HG03439 (cell line): ENCODE results near the gene LRRK1.
"Not testable (repeated sequence)": the region's sequence is repeated elsewhere in the genome, so short reads cannot be mapped to it uniquely, and the experiment has no call there.

Source experiments
- ATAC-seq: cut with Tn5 transposase; IDR thresholded peaks from one replicate; pipeline ENCODE4 v1.9.1; 2021; ENCODE audit warnings: mild to moderate bottlenecking, moderate library complexity; ENCODE audit not compliant: unreplicated experiment

The LRRK1 gene

GRCh38 chr15:101066501-101067408, 147.6 kb downstream of the LRRK1 start:
- ATAC-seq, result no peak

GRCh38 chr15:101067660-101068522, 148.7 kb downstream of the LRRK1 start:
- no peak for ATAC-seq

- no peak for ATAC-seq
Observed at GRCh38 chr15:101068523-101068960, 149.4 kb downstream of the LRRK1 start.

GRCh38 chr15:101068961-101069653, 149.9 kb downstream of the LRRK1 start:
- ATAC-seq, result no peak

GRCh38 chr15:101069654-101069973, 150.5 kb downstream of the LRRK1 start:
- no peak for ATAC-seq

- no peak for ATAC-seq
Observed at GRCh38 chr15:101070024-101070423, 150.9 kb downstream of the LRRK1 start.

- no peak for ATAC-seq
Observed at GRCh38 chr15:101070502-101071273, 151.5 kb downstream of the LRRK1 start.

- no peak for ATAC-seq
Observed at GRCh38 chr15:101071651-101072050, 152.5 kb downstream of the LRRK1 start.

GRCh38 chr15:101072235-101072634, 153.1 kb downstream of the LRRK1 start:
- not testable (repeated sequence) for ATAC-seq

- ATAC-seq, result not testable (repeated sequence)
Observed at GRCh38 chr15:101077806-101078668, 158.9 kb downstream of the LRRK1 start.

- no peak for ATAC-seq
Observed at GRCh38 chr15:101078669-101079323, 159.6 kb downstream of the LRRK1 start.

- no peak for ATAC-seq
Observed at GRCh38 chr15:101081900-101082299, 162.7 kb downstream of the LRRK1 start.

GRCh38 chr15:101083336-101084045, 164.3 kb downstream of the LRRK1 start:
- no peak for ATAC-seq

GRCh38 chr15:101084801-101085200, 165.6 kb downstream of the LRRK1 start:
- no peak for ATAC-seq

- no peak for ATAC-seq
Observed at GRCh38 chr15:101085311-101085700, 166.1 kb downstream of the LRRK1 start.

GRCh38 chr15:101086394-101087171, 167.4 kb downstream of the LRRK1 start:
- no peak for ATAC-seq

- no peak for ATAC-seq
Observed at GRCh38 chr15:101087172-101087769, 168.1 kb downstream of the LRRK1 start.
